Osteocyte (in vitro differentiated cells): ENCODE results near the gene IAH1. TPM values are rescaled to one million over a fixed set of nuclear protein-coding genes. Genes with fewer than 3 reads are reported as not detected.

ENCODE experiments used
- DNase-seq: peaks from one replicate; pipeline ENCODE4 v3.0.0; 2021; ENCODE audit warnings: mixed read lengths; ENCODE audit not compliant: unreplicated experiment; ENCODE audit errors: extremely low spot score
- H3K27ac Mint-ChIP-seq: one replicate; pipeline ENCODE4 v1.8.0; 2021; ENCODE audit warnings: mild to moderate bottlenecking, mixed read lengths; ENCODE audit not compliant: unreplicated experiment
- H3K27me3 Mint-ChIP-seq: one replicate; pipeline ENCODE4 v1.8.0; 2021; ENCODE audit warnings: mixed read lengths; ENCODE audit not compliant: unreplicated experiment
- H3K36me3 Mint-ChIP-seq: one replicate; pipeline ENCODE4 v1.8.0; 2021; ENCODE audit warnings: mixed read lengths; ENCODE audit not compliant: unreplicated experiment
- H3K4me1 Mint-ChIP-seq: one replicate; pipeline ENCODE4 v1.8.0; 2021; ENCODE audit warnings: mixed read lengths; ENCODE audit not compliant: unreplicated experiment
- H3K4me3 Mint-ChIP-seq: one replicate; pipeline ENCODE4 v1.8.0; 2021; ENCODE audit warnings: mild to moderate bottlenecking, moderate library complexity, mixed read lengths; ENCODE audit not compliant: unreplicated experiment
- H3K9me3 Mint-ChIP-seq: one replicate; pipeline ENCODE4 v1.8.0; 2021; ENCODE audit warnings: mixed read lengths; ENCODE audit not compliant: unreplicated experiment
- CTCF ChIP-seq: fragments of 200-600 bp; sonication (generic); IDR thresholded peaks from 2 replicates; pipeline ENCODE4 v1.5.0; 2021; ENCODE audit warnings: antibody characterized with exemption, mild to moderate bottlenecking, moderate library complexity
- total RNA-seq: library from RNA; stranded (reverse); gene quantifications from 2 replicates; pipeline ENCODE4 v1.2.1, GENCODE V29; 2021

Gene IAH1
- total RNA-seq, 1 donor from 2014 or later, result 68.7 TPM

DNA sequence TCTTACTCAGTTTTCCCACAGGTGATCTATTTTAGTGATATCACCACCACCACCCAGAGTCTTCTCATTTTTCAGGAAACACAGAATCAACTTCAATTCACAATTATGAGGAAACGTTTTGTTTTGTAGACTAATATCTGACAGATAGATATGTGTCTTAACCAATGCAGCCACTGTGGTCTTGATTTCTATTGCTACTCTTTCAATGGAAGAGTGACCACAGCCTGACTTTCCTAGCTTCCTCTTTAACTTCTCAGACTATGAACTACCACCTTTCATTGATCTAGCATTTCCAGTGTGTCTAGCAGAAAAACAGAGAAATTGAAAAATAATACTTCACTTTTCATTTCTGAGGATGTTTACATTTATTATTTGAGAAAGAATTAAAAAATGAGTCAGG lies 60.8 kb downstream of the IAH1 start:
- no peak for DNase-seq
- peaks cover 42% of the 10 kb centered on the region for H3K4me1 Mint-ChIP-seq

DNA sequence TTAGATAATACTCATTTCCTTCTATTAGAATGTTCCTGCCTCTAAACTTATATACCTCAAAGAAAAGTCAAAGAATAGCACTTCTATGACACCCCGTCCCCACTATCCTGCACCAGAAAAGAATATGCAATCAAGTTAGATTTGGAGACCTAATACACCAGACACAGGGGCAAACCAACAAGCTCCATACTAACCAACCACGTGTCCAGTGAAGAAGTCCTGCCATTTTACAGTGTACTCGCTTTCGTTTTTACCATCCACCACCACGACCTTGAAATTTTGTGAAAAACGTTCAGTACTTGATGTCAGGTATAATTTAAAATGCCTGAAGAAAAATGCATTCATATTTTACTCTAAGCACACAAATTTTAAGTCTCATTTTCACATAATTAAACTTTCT lies 62.2 kb downstream of the IAH1 start:
- Mint-ChIP-seq H3K9me3 (no peaks in the 10 kb centered on the region), H3K27ac (peak overlapping the region; percentile 78), H3K27me3 (no peaks in the 10 kb centered on the region), H3K4me3 (no peak overlapping the region), H3K36me3 (peaks cover 22% of the 10 kb centered on the region), H3K4me1 (peaks cover 41% of the 10 kb centered on the region)
- TF ChIP-seq CTCF, result no peak
- DNase-seq, result no peak

More for the DNA sequence above, 60.8 kb downstream of the IAH1 start:
- no peak overlapping the region for H3K4me3 Mint-ChIP-seq
- H3K9me3 Mint-ChIP-seq, result no peaks in the 10 kb centered on the region
- no peaks in the 10 kb centered on the region for H3K27me3 Mint-ChIP-seq
- H3K36me3 Mint-ChIP-seq, result peaks cover 22% of the 10 kb centered on the region
- no peak for TF ChIP-seq CTCF
- no peak overlapping the region for H3K27ac Mint-ChIP-seq

- peak overlapping the region; percentile 89 for H3K27ac Mint-ChIP-seq
Observed at GRCh38 chr2:9538000-9538507, 63.7 kb downstream of the IAH1 start.

More at GRCh38 chr2:9538000-9538507, 63.7 kb downstream of the IAH1 start:
- H3K36me3 Mint-ChIP-seq, result peaks cover 20% of the 10 kb centered on the region
- no peak for DNase-seq
- peak overlapping the region; percentile 1 for H3K4me3 Mint-ChIP-seq
- H3K4me1 Mint-ChIP-seq, result peaks cover 41% of the 10 kb centered on the region
- no peaks in the 10 kb centered on the region for H3K9me3 Mint-ChIP-seq
- H3K27me3 Mint-ChIP-seq, result no peaks in the 10 kb centered on the region
- TF ChIP-seq CTCF, result no peak

Other genes with a start within 250 kb of the IAH1 start
- gene ITGB1BP1, start 51.0 kb upstream of the IAH1 start, total RNA-seq, result 91.8 and 98.0 TPM in 2 replicates
- gene CPSF3, start 50.9 kb upstream of the IAH1 start, total RNA-seq, result 27.7 and 28.8 TPM in 2 replicates
- gene ADAM17, start 81.3 kb downstream of the IAH1 start, total RNA-seq, result 36.4 and 42.2 TPM in 2 replicates
- 296 and 307 TPM in 2 replicates for gene YWHAQ, start 156.4 kb downstream of the IAH1 start, total RNA-seq